GM19324 (cell line): ENCODE measurements around the gene NMNAT3.
"Not testable (repeated sequence)": the region's sequence is repeated elsewhere in the genome, so short reads cannot be mapped to it uniquely, and the experiment has no call there.

Experiments
- ATAC-seq: cut with Tn5 transposase; IDR thresholded peaks from one replicate; pipeline ENCODE4 v1.9.1; 2021; ENCODE audit warnings: mild to moderate bottlenecking, moderate library complexity; ENCODE audit not compliant: unreplicated experiment, low FRiP score

NMNAT3 gene

GRCh38 chr3:139639662-139640061, 38.1 kb downstream of the NMNAT3 start:
- no peak for ATAC-seq

GRCh38 chr3:139638518-139638917, 39.3 kb downstream of the NMNAT3 start:
- ATAC-seq, result no peak

GRCh38 chr3:139636511-139636910, 41.3 kb downstream of the NMNAT3 start:
- ATAC-seq, result no peak

GRCh38 chr3:139634111-139634635, 43.6 kb downstream of the NMNAT3 start:
- ATAC-seq, result no peak

- no peak for ATAC-seq
Observed at GRCh38 chr3:139633511-139633910, 44.3 kb downstream of the NMNAT3 start.

GRCh38 chr3:139630542-139630941, 47.2 kb downstream of the NMNAT3 start:
- ATAC-seq, result no peak

GRCh38 chr3:139629033-139629432, 48.7 kb downstream of the NMNAT3 start:
- no peak for ATAC-seq

GRCh38 chr3:139627759-139628158, 50.0 kb downstream of the NMNAT3 start:
- ATAC-seq, result no peak

- ATAC-seq, result no peak
Observed at GRCh38 chr3:139620438-139620837, 57.3 kb downstream of the NMNAT3 start.

- no peak for ATAC-seq
Observed at GRCh38 chr3:139619484-139619883, 58.3 kb downstream of the NMNAT3 start.

GRCh38 chr3:139617672-139618268, 60.0 kb downstream of the NMNAT3 start:
- no peak for ATAC-seq

- no peak for ATAC-seq
Observed at GRCh38 chr3:139611528-139611927, 66.2 kb downstream of the NMNAT3 start.

GRCh38 chr3:139610886-139611285, 66.9 kb downstream of the NMNAT3 start:
- ATAC-seq, result no peak

GRCh38 chr3:139608924-139609323, 68.8 kb downstream of the NMNAT3 start:
- ATAC-seq, result no peak

- no peak for ATAC-seq
Observed at GRCh38 chr3:139608108-139608380, 69.7 kb downstream of the NMNAT3 start.

GRCh38 chr3:139607257-139608107, 70.3 kb downstream of the NMNAT3 start:
- ATAC-seq, result no peak

GRCh38 chr3:139602003-139602402, 75.8 kb downstream of the NMNAT3 start:
- no peak for ATAC-seq

GRCh38 chr3:139601191-139601961, 76.4 kb downstream of the NMNAT3 start:
- ATAC-seq, result no peak

- no peak for ATAC-seq
Observed at GRCh38 chr3:139597947-139598346, 79.8 kb downstream of the NMNAT3 start.

GRCh38 chr3:139591186-139591585, 86.6 kb downstream of the NMNAT3 start:
- ATAC-seq, result not testable (repeated sequence)

- no peak for ATAC-seq
Observed at GRCh38 chr3:139588450-139588849, 89.3 kb downstream of the NMNAT3 start.
